ENCODE results near the gene GRID2. TPM values are rescaled to one million over a fixed set of nuclear protein-coding genes. Genes with fewer than 3 reads are reported as not detected.

Gene GRID2
- polyA plus RNA-seq, 1 donor (not counting 4 experiments of a cell fraction or from before 2014, with no cell fraction given): not detected

GRCh38 chr4:92618968-92619367 is 315.2 kb downstream of the GRID2 start:
- no peaks in the 10 kb centered on the region for H3K27me3 ChIP-seq (ENCODE audit: control insufficient read depth, extremely low read depth, insufficient read depth, low read length)
- no peaks in the 10 kb centered on the region for H3K4me1 ChIP-seq (ENCODE audit: control insufficient read depth, extremely low read depth, insufficient read depth, low read length)
- H3K27ac ChIP-seq (ENCODE audit: control insufficient read depth, insufficient read depth, low read length): no peak overlapping the region
- H3K79me2 ChIP-seq (ENCODE audit: control insufficient read depth, insufficient read depth, low read length): no peaks in the 10 kb centered on the region
- no peak overlapping the region for H3K4me3 ChIP-seq (ENCODE audit: control insufficient read depth in 2 of 3, extremely low read depth in 1 of 3, insufficient read depth in 2 of 3, low read depth in 1 of 3, low read length in 3 of 3)
- no peaks in the 10 kb centered on the region for H3K9me1 ChIP-seq (ENCODE audit: control insufficient read depth, extremely low read depth, insufficient read depth, low read length)
- no peak overlapping the region for H3K9ac ChIP-seq (ENCODE audit: control insufficient read depth, extremely low read depth, insufficient read depth, low read length)
- DNase-seq (ENCODE audit: low read depth, low spot score): no peak
- H2AFZ ChIP-seq (ENCODE audit: control insufficient read depth, low read length): no peak overlapping the region
- H3K9me3 ChIP-seq (ENCODE audit: control insufficient read depth, low read depth, low read length): no peaks in the 10 kb centered on the region
- TF ChIP-seq CTCF (optimal IDR thresholded peaks at IDR 0.05 in 1 of 3, IDR thresholded peaks at IDR 0.05 in 1 of 3, conservative IDR thresholded peaks at IDR 0.05 in 1 of 3; ENCODE audit: extremely low read depth in 1 of 3, insufficient read depth in 2 of 3, low read length in 3 of 3): no peak
- TF ChIP-seq EZH2 (IDR thresholded peaks at IDR 0.05; ENCODE audit: low read length): no peak
- no peaks in the 10 kb centered on the region for H4K20me1 ChIP-seq (ENCODE audit: control insufficient read depth, extremely low read depth, insufficient read depth, low read length)
- no peaks in the 10 kb centered on the region for H3K36me3 ChIP-seq (ENCODE audit: control insufficient read depth in 2 of 2, extremely low read depth in 1 of 2, insufficient read depth in 2 of 2, low read length in 2 of 2)
- dilution Hi-C loops (cut with MboI; ENCODE audit: extremely low pct_ligation_motif_present, low sequenced_read_pairs): no loop called here
- no peak for FAIRE-seq
- H3K4me2 ChIP-seq (ENCODE audit: control insufficient read depth, extremely low read depth, insufficient read depth, low read depth, low read length): no peak overlapping the region

- Histone ChIP-seq H4K20me1 (ENCODE audit: control insufficient read depth, extremely low read depth, insufficient read depth, low read length) (no peaks in the 10 kb centered on the region), H3K36me3 (ENCODE audit: control insufficient read depth in 2 of 2, extremely low read depth in 1 of 2, insufficient read depth in 2 of 2, low read length in 2 of 2) (no peaks in the 10 kb centered on the region), H3K9ac (ENCODE audit: control insufficient read depth, extremely low read depth, insufficient read depth, low read length) (no peak overlapping the region), H3K4me3 (ENCODE audit: control insufficient read depth in 2 of 3, extremely low read depth in 1 of 3, insufficient read depth in 2 of 3, low read depth in 1 of 3, low read length in 3 of 3) (no peak overlapping the region), H3K4me2 (ENCODE audit: control insufficient read depth, extremely low read depth, insufficient read depth, low read depth, low read length) (no peak overlapping the region), H3K27me3 (ENCODE audit: control insufficient read depth, extremely low read depth, insufficient read depth, low read length) (no peaks in the 10 kb centered on the region), H2AFZ (ENCODE audit: control insufficient read depth, low read length) (no peak overlapping the region), H3K9me3 (ENCODE audit: control insufficient read depth, low read depth, low read length) (no peaks in the 10 kb centered on the region), H3K4me1 (ENCODE audit: control insufficient read depth, extremely low read depth, insufficient read depth, low read length) (no peaks in the 10 kb centered on the region), H3K9me1 (ENCODE audit: control insufficient read depth, extremely low read depth, insufficient read depth, low read length) (no peaks in the 10 kb centered on the region), H3K27ac (ENCODE audit: control insufficient read depth, insufficient read depth, low read length) (no peak overlapping the region), H3K79me2 (ENCODE audit: control insufficient read depth, insufficient read depth, low read length) (no peaks in the 10 kb centered on the region)
- FAIRE-seq: no peak
- dilution Hi-C loops (cut with MboI; ENCODE audit: extremely low pct_ligation_motif_present, low sequenced_read_pairs): no loop called here
- TF ChIP-seq CTCF (optimal IDR thresholded peaks at IDR 0.05 in 1 of 3, IDR thresholded peaks at IDR 0.05 in 1 of 3, conservative IDR thresholded peaks at IDR 0.05 in 1 of 3; ENCODE audit: extremely low read depth in 1 of 3, insufficient read depth in 2 of 3, low read length in 3 of 3): no peak
- no peak for TF ChIP-seq EZH2 (IDR thresholded peaks at IDR 0.05; ENCODE audit: low read length)
- no peak for DNase-seq (ENCODE audit: low read depth, low spot score)
These were observed 325.5 kb downstream of the GRID2 start for GRCh38 chr4:92629302-92629701.
